HG03442 (cell line): ENCODE data around the gene CEACAM21.

ENCODE experiments used
- ATAC-seq: cut with Tn5 transposase; IDR thresholded peaks from one replicate; pipeline ENCODE4 v1.9.1; 2021; ENCODE audit warnings: mild to moderate bottlenecking, moderate library complexity; ENCODE audit not compliant: unreplicated experiment

CEACAM21 gene

DNA sequence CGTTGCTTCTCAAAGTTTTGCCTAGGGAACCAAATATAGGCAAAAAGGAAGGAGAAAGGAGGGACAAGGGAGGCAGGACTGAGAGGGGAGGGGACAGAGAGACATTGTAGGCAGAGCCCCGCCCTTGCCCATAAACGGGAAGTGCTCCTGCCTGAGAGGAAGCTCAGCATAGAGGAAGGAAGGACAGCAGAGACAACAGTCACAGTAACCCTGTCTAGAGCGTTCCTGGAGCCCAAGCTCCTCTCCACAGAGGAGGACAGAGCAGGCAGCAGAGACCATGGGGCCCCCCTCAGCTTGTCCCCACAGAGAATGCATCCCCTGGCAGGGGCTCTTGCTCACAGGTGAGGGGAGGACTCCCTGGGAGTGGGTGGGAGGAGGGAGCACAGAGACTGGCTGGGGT, at the start of gene CEACAM21:
Gene CEACAM21, plus strand, starts transcription at position 169 of the 400 bp plus-strand sequence. Its CDS starts 109 bp downstream, at position 278.
- ATAC-seq, result peak; percentile 53

- no peak for ATAC-seq
Measured at GRCh38 chr19:41527089-41527488, 48.9 kb upstream of the CEACAM21 start.

DNA sequence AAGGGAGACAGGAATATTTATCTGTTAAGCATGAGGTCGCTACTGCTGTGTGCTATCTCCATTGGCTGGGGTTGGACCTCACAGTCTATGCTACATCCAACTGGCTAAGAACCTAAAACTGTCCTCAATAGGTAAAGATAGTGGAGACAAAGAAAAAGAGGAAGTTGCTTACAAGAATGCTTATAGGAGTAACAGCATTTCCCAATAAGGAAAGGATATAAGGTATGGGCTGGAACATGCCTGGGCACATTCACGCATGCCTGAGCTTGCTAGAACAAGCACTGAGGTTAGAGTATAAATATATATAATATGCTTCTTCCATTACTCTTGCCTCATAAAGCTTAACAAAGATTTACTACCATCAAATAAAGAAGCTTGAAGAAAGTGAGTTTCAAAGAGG, 47.9 kb upstream of the CEACAM21 start:
- ATAC-seq, result no peak

DNA sequence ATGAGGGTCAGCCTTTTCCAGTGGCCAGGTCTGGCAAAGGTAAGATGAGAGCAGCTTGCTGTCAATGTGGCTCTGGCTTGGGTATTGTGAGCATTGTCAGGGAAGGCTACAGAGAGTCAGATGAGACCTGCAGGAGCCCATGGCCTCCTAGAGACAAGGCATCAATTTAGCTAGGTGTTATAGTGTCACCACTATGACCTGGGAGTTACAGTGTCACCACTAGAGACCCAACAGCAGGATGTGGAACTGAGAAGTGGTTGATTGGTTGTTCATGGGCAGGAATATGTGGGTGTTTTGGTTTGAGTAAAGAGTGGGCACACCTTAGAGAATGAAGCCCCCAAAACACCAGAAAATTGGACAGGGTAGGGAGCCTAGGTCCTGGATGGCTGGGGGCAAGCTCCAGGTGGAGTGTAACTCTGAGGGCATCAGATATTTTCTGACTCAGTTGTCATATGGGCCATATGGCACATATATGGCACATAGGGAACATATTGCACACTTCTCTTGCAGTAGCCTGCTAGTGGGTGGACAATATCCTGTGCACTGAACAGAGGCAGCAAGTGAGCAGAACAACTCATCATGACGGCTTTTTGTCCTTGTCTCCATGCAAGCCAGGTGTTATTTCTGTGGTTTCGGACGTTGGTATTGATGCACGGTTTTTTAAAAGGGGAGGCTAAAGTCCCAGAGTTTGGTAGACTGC, 46.3 kb upstream of the CEACAM21 start:
- no peak for ATAC-seq

DNA sequence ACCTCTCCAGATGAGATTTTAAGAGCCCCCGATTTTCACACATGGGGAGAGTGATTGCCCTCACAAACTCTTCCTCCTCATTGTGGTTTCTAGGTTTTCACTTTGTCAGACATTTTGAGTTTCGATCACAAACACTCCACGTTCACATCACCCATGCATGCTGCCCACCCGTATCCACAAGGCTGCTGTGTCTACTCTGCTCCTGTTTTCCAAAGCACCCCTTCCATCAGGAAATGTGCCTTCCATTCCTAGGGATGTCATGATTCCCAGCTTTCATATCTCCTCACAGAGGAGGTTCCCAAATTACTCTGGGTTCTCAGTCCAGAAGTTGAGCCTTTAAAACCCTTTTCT, 45.8 kb upstream of the CEACAM21 start:
- no peak for ATAC-seq

DNA sequence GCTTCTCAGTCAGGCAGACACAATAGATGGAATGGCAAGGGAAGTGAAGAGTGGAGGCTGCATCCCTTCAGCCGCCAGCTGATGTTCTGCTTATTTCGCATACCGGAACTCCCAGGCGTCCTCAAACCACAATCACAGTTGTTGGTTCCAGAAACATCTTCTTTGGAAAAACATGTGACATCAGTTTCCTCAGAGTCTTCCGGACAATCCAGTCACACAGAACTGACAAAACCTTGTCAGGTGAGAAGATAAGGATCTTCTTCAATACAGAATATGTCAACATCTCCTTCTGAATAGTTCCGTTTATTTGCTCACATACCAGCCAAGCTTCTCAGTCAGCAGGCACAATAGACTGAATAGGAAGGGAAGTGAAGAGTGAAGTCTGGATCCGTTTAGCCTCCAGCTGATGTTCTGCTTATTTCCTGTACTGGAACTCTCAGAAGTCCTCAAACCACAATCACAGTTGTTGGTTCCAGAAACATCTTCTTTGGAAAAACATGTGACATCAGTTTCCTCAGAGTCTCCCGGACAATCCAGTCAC, 45.1 kb upstream of the CEACAM21 start:
- no peak for ATAC-seq

DNA sequence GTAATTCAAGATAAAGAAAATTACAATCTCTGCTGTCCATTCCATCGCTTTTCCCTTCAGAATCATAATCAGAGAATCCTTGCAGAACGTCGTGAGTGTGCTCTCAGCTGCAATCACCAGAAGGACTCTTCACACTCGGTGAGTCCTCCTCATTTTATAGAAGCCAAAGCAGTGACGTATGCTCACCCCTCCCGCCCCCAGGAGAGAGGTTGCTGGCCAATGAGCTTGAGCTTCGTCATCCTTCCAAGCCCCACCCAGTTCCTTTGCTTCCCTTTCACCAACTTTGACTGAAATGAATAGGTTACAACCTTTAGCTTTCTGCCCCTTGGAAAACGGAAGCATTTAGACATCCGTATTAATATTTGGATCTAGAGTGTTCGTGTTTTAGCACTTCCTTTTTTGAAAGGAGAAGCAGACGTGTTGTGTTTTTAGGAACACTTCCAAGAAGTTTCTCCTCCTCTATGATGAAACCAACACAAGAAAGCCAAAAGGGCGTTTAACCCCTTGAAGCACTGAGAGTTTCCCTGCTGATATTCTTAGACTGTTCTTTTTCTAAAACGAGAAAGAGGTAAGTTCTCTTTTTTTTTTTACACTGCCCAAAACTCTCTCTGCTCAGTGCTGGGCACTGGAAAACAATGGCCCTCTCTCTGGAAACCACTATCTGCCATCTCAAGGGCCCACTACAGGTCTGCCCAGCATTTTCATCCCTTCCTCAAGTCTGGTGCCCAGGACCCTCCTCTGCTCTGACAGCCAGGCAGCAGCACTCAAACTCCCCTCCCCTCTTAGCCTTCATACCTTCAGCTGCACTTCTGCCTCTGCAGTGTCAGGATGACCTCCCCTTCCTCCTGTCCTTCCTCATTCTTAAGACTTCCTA, 44.3 kb upstream of the CEACAM21 start:
- ATAC-seq, result no peak

DNA sequence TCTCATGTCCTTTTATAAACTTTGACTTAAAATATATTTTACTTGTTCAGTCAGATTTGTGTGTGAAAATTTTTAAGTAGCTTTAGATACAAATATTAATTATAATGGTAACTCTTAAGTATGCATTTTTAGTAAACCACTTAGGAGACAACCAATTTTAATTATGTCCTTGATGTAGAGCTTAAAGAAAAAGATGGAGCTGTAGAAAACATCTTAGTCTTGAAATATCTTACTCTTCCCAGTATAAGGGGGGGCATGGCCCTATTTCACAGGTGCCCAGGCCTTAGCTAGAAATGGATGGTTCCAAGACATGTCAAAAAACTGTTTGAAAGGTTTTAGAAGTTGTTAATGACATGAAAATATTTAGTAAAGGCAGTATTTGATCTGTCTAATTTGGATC, 43.4 kb upstream of the CEACAM21 start:
- ATAC-seq, result no peak

- no peak for ATAC-seq
Measured at GRCh38 chr19:41533671-41534215, 42.2 kb upstream of the CEACAM21 start.

- peak; percentile 65 for ATAC-seq
Measured at GRCh38 chr19:41535029-41535622, 40.8 kb upstream of the CEACAM21 start.

GRCh38 chr19:41537789-41538188, 38.2 kb upstream of the CEACAM21 start:
- no peak for ATAC-seq

DNA sequence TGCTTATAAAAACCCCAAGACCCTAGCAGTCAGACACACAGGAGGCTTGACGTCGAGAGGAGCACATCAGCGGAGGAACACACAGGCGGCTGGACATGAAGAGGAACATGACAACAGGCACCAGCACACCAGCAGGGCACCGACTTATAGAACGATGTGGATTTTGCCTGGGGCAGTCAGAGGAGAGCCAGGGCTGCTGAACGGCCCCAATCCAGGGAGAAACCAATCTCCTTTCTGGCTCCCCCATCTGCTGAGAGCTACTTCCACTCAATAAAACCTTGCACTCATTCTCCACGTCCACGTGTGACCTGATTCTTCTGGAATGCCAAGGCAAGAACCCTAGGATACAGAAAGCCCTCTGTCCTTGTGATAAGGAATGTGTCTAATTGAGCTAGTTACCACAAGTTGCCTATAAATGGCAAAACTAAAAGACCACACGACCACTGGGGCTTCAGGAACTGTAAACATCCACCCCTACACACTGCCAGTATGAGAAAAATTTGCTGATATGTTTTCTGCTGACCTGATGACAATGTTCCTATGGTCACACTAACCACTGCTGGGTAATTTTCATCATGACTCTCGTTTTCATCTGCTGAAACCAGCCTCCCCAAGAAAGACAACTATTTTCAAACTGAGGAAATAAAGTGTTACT, 35.8 kb upstream of the CEACAM21 start:
- ATAC-seq, result no peak

GRCh38 chr19:41541990-41542584, 33.9 kb upstream of the CEACAM21 start:
- ATAC-seq, result no peak

GRCh38 chr19:41542622-41543021, 33.3 kb upstream of the CEACAM21 start:
- ATAC-seq, result no peak

- ATAC-seq, result no peak
Measured at GRCh38 chr19:41543582-41543981, 32.4 kb upstream of the CEACAM21 start.

GRCh38 chr19:41545547-41545946, 30.4 kb upstream of the CEACAM21 start:
- ATAC-seq, result no peak

DNA sequence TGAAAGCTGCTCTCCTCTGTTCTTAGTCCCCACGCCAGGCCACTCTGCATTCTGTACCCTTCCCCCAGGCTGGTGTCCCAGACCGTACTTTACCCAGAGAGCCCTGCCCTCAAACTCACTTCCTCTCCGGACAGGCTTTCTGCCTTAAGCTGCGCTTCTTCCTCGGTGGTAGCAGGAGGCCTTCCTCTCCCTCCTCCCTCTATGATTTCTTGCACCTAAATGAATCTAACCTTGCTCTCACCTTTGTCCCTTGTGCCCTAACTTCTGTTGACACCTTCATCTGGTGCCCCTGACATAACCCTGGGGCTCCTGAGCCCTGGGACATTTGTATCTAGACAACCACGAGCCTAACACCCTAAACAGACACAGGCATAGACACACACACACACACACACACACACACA, 29.6 kb upstream of the CEACAM21 start:
- no peak for ATAC-seq

DNA sequence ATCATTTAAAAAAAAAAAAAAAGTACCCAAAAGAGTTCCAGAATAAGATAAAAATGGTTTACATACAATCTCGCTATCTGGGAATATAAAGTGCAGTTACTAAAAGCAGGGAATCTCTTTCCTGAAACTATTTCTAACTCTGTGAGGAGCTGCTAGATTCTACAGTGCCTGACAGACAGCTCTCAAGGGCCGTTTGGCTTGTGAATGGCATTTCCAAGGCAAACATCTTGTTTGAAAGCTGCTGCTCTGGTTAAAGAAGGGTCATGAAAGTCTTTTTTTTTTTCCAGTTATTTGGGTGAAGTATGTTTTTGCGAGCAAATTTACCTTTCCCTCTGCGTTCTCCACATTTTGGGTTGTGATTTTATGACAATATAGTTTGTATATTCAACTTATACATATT, 29.0 kb upstream of the CEACAM21 start:
- ATAC-seq, result no peak

DNA sequence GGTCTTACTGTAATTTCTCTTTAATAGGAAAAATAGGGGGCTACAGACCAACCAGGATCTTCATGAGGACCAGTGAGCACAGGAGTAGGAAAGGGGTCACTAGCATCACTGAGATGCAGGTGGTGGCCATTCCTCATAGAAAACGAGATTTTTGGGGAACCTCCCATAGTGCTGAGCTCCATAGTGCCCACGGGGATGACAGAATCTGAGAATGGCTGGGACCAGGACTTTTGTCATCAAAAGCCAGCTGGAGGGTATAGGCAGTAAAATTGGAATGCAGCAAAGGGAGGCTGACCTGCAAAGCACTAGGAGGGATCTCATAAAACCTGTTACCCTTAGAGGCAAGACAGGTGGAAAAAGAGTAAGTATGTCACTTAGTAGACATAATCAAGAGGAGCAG, 28.4 kb upstream of the CEACAM21 start:
- no peak for ATAC-seq

DNA sequence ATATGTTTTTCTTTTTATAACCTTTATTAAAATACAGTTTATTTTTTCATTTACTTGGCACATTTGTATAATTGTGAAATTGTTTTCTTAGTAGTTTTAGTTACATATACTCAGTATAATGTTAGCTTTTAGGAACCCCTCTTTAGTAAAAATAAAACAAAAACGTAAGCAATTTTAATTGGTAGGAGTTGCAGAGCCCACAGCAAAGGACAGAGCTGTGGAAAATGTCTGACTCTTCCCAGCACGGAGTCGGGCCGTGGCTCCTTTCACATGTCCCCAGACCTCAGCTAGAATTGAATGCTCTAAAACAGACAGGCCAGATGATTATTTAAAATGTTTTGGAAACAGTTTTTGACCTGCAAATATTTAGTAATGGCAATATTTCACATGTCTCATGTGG, 27.9 kb upstream of the CEACAM21 start:
- ATAC-seq, result no peak
